ENCODE measurements around the gene MYT1.
"Not testable (repeated sequence)": the region's sequence is repeated elsewhere in the genome, so short reads cannot be mapped to it uniquely, and the experiment has no call there.

MYT1 gene

DNA sequence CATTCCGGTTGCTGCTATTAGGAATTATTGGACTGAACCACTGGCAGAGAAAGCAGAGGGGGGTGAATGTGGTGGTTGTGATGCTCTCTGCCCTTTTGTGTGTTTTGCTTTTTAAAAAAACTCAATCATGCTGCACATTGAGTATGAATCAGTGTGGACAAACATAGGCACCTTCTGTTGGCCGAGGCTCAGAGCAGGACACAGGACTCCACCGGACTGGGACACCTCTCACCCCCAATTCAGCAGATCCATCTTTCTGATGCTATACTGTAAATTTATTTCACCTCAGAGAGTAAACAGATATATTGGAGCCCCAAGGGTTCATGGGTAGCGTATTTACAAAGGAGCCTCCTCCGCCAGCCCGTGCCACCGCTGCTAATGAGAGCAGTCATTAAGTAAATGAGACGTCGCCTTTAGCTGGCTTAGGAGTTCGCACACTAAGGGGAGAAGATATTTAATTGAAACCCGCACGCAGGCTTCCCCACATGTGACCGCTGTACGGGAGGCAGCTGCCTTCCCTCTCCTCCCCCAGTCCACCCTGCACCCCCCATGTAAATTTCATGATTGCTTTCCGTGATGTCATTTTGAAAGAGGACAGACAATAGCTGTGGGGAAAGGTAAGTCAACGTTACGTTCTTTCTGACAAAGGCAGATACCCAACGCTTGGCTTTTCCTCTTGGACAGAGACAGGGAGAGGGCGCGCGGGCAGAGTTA, at the start of gene MYT1:
MYT1 (plus strand) TSS at position 330 of the 714 bp plus-strand sequence. CDS start 34,410 bp downstream, outside the sequence.
- no peak for DNase-seq

DNA sequence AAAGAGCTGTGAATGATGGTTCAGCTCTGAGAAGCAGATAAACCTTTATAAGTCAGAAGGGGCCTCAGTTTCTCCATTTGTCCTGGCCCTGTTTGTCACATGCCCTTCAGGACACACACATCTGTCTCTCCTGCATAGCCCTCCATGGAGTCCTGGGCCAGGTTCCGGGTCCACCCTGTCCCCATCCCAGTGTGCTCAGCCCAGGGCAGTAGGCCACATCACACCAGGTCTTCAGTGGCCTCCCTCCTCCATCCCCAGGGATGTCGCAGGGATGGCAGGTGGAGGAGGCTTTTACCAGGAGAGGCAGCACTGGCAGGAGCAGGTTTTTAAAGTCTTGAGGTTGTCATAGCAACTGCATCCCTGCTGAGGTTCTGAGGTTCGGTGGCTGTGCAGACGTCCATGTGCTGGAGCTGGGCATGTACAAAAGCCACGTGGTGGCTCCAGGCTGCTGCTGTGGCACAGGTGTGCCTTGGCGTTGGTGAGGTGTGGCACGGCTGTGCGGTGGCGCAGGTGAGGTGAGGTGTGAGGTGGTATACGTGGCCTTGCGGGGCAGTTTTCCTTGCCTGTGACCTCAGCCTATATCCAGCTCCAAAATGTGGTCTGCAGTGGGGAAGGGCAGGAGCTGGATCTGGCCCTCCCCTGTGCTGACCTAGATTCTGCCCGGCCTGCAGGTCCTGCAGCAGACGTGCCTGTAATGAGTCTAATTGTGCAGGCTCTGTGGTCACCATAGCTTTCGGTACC, 48.9 kb upstream of the MYT1 start:
- DNase-seq: no peak

DNA sequence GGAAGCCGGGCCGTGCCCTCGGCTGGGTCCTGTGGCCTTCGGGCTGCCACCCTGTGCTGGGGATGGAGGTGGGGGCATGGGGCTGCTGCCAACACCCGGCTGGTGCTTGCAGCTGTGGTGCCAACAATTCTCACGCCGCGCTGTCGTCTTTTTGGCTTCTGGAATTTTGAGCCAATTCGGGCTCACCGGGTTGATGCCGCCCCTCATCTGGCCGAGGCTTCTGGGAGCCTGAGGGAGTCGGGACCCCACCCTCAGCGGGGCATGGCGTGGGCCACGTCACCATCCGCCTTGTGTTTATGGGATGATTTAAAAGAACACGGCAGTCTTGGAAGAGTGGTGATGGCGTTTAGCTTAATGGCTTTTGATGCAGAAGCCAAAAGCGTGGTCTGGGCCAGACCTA, 48.2 kb upstream of the MYT1 start:
- no peak for DNase-seq

DNA sequence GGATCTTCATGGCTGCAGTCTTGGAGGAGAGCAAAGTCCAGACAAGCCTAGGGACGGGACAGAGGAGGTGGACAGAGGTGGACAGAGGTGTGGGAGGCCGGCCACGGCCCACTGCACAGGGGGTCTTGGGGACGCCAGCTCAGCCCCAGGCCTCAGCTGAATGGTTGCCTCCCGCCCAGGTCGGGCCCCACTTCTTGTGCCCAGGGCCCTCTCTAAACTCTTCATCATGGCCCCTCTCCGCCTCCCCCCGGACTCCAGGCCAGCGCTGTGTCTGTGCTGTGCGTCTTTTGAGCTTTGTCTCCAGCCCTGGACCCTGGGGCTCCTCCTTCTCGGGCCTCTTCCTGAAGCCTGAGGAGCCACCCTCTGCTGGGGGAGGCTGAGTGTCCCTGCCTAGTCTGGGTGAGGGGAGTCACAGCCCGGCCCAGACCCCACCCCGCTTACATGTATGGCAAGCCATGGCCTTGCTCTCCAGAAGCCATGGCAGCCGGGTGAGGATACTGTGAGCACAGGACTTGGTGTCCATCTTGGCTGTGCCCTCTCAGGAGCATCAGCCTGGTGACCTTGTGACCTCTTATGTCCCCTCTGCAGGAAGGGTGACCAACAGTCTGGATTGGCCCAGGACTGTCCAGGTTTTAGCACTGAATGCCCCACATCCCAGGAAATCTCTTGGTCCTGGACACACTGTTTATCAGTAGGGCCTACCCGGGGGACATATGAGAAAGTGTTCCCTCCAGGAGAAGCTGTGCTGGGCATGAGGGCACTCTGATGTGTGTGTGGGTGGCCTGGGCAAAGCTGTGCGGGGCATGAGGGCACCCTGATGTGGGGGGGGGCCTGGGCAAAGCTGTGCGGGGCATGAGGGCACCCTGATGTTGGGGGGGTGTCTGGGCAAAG, 47.5 kb upstream of the MYT1 start:
- no peak for DNase-seq

DNA sequence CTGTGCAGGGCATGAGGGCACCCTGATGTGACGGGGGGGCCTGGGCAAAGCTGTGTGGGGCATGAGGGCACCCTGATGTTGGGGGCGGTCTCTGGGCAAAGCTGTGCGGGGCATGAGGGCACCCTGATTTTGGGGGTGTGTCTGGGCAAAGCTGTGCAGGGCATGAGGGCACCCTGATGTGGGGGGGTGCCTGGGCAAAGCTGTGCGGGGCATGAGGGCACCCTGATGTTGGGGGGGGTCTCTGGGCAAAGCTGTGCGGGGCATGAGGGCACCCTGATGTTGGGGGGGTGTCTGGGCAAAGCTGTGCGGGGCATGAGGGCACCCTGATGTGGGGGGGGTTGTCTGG, 46.8 kb upstream of the MYT1 start:
- not testable (repeated sequence) for DNase-seq

DNA sequence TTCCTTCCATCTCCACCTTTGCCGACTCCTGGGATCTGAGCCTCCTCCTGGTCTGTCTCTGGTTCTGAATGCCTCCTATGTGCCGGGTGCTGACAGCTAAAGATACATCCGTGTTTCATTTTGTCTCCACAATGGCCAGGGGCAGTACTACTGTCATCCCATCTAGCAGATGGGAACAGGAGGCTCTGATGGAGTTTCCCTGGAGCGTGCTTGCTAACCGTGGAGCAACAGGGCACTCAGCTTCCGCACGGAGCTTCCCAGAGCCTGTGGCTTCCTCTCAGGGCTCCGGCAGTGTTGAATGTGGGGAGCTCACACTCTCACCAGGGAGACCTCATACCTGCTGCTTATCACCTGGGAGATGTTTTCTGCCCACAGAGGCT, 45.0 kb upstream of the MYT1 start:
- DNase-seq: no peak

DNA sequence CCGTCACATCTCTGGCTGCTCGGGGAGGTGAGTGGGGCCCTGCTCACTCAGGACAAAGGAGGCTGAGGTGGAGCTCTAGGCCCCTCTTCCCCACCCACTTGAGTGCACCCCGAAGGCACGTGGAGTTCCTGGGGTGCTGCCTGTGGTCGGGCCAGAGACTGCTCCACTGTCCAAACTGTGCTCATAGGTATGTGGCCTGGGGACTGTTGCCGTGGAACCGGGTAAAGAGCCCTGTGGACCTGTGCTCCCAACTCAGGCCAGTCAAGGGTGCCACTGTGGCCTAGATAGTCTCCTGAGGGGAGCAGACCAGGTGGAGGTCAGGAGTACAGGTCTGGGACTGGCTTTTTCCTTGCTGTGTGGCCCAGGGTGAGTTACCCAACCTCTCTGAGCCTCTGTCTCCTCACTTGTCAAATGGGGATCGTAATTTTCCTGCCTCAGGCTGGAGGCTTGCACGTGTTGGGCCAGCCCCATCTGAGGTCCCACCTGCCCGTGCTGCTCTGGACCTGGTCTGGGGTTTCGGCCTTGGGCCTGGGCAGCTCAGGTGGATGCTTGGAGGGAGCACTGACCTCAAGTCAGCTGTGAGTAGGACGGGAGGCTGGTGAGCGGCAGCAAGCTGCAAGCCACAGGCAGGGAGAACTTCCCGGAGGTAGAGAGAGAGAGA, 44.4 kb upstream of the MYT1 start:
- DNase-seq: no peak

DNA sequence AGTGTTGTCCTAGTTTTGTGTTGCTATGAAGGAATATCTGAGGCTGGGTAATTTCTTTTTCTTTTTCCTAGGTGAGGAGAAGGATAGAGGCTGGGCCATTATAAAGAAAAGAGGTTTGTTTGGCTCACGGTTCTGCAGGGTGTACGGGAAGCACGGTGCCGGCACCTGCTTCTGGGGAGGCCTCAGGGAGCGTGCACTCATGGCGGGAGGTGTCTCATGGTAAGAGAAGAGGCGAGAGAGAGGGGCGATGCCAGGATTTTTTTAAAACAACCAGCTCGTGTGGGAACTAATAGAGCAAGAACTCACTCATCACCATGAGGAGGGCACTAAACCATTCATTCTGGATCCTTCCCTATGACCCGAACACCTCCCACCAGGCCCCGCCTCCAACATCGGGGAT, 42.7 kb upstream of the MYT1 start:
- DNase-seq: no peak

DNA sequence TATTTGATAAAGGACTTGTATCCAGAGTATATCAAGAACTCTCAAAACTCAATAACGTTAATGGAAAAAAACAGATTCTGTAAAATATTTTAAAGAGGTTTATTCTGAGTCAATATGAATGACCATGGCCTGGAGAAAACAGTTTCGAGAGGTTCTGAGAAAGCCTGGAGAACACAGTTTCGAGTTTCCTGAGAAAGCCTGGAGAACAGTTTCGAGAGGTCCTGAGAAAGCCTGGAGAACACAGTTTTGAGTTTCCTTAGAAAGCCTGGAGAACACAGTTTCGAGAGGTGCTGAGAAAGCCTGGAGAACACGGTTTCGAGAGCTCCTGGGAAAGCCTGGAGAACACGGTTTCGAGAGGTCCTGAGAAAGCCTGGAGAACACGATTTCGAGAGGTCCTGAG, 41.3 kb upstream of the MYT1 start:
- DNase-seq: not testable (repeated sequence)

DNA sequence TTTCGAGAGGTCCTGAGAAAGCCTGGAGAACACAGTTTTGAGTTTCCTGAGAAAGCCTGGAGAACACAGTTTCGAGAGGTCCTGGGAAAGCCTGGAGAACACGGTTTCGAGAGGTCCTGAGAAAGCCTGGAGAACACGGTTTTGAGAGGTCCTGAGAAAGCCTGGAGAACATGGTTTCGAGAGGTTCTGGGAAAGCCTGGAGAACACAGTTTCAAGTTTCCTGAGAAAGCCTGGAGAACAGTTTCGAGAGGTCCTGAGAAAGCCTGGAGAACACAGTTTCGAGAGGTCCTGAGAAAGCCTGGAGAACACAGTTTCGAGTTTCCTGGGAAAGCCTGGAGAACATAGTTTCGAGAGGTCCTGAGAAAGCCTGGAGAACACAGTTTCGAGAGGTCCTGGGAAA, 40.7 kb upstream of the MYT1 start:
- DNase-seq: not testable (repeated sequence)

DNA sequence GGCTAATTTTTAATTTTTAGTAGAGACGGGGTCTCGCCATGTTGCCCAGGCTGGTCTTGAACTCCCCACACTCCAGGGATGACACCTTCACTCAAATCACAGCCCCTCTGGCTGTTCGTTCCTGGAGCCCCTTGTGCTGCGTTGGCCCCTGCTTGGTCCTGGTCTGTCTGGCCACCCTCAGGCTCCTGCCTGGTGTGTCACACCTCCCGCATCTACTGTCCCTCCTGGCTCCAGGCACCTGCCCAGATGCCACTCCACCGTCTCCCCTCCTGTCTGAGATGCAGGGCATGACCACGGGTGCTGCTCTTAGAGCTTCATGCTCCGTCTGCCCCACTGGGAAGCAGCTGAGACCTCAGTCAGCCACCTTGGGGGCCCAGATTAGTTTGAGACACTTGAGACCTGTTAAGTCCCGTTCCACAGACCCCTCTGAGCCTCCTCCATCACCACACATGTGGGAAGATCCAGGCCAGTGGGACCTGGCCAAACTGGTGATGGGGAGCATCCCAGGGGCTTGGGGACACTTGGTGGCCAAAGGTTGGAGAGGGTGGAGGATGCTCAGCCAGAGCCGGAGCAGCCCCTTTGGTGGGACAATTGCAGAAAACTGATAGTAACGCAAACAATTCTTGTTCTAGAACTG, 35.0 kb upstream of the MYT1 start:
- no peak for DNase-seq

DNA sequence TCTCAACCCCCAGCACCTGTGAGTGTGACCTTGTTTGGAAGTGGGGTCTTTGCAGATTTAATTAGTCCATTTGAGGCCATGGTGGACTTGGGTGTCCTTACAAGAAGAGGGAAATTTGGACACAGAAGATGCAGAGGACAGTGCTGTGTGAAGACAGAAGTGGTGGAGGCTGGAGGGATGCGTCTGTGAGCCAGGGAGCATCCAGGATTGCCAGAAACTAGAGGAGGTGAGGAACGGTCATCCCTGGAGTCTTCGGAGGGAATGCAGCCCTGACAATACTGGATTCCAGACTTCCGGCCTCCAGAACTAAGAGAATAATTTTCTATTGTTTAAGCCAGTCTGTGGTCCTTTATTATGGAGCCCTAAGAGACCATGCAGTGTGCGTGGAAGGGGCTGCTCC, 34.0 kb upstream of the MYT1 start:
- DNase-seq: no peak

DNA sequence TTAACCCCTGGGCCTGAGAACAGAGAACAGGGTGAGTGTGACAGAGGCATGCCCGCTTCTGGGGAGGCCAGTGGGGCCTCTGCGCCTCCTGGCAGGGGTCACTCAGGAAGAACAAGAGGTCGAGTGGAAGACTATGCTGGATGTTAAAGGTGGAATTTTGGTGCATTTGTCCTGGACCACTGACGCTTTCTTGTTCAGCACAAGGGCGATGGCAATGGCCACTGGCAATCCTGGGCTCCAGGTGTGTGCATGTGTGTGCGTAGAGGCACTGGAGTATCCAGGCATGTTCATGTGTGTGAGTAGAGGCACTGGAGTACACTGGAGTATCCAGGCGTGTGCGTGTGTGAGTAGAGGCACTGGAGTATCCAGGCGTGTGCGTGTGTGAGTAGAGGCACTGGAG, 33.4 kb upstream of the MYT1 start:
- no peak for DNase-seq

DNA sequence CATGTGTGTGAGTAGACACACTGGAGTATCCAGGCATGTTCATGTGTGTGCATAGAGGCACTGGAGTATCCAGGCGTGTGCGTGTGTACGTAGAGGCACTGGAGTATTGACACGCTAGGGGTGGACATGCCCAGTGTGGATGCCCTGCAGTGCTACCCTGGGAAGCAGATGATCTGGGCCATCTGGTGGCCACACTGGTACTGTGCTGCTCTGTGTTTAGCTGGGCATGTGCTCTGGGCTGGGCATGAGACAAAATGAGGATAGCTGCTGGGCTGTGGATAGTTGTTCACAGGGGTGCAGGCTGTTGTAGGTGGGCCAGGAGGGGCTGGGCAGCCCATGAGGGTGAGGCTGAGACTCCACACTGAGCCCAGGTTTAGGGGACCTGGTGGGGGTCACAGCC, 32.8 kb upstream of the MYT1 start:
- DNase-seq: no peak

DNA sequence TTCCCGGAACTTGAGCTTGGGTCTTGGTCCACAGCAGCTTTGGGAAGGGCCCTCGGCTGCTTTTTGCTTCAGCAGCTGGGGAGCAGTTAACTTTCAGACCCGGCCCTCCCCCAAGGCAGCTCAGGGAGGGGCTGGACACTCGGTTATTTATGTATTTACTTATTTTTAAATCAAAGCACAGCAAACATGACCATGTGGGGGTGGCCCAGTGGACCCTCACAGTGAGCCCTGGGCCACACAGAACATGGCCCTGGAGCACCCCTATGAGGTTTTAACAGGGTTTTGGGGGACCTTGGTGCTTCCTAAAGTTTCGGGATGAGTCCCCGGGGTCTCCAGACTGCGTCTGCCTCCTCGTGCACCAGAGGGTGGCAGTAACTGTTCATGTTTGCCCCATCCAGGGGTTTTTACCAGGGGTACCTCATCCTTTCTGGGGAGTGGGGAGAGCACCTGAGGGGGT, 30.3 kb upstream of the MYT1 start:
- no peak for DNase-seq

DNA sequence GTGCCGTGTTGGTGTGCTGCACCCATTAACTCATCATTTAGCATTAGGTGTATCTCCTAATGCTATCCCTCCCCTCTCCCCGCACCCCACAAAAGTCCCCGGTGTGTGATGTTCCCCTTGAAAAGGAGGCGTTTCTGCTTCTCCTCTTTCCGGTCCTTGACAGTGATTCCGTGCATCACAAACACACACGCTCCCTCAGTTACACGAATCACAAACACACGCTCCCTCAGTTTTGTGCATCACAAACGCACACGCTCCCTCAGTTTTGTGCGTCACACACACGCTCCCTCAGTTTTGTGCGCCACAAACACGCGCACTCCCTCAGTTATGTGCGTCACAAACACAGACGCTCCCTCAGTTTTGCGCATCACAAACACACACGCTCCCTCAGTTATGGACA, 29.5 kb upstream of the MYT1 start:
- not testable (repeated sequence) for DNase-seq

DNA sequence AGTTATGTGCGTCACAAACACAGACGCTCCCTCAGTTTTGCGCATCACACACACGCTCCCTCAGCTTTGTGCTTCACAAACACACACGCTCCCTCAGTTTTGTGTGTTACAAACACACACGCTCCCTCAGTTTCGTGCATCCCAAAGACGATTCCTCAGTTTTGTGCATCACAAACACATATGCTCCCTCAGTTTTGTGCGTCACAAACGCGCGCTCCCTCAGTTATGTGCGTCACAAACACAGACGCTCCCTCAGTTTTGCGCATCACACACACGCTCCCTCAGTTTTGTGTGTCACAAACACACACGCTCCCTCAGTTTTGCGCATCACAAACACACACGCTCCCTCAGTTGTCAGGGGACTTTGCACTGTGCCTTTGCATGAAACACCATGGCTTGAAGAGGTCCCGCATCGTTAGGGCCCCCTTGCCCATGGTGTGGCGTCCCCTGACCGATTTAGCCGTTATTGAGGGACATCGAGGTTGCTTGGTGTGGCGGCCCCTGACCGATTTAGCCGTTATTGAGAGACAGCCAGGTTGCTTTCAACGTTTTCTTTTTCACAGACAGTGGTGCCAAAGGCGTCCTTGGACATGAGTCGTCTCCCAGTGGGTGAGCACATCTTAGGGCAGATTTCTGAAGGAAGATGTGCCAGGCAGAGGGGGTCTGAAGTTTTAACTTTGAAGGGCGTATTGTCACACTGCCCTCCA, 28.1 kb upstream of the MYT1 start:
- no peak for DNase-seq

DNA sequence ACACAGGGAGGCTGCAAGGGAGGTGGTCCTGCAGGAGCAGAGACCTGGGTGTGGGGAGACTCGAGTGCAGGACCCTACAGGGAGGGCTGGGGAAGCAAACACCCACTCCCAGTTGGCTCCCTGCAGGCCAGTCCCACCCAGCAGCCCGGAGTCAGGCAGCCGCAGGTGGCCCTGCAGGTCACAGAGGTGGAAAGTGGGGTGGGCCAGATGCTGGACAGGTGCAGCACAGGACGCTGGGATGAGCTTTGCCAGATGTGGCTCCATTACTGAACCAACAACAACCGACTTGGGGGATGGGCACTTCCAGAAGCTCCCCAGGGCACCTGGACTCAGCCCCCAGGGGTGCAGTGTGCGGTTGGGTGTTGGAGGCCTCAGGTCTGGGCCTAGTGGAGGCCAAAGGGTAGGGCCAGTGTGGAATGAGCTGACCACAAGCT, 26.6 kb upstream of the MYT1 start:
- DNase-seq: no peak

DNA sequence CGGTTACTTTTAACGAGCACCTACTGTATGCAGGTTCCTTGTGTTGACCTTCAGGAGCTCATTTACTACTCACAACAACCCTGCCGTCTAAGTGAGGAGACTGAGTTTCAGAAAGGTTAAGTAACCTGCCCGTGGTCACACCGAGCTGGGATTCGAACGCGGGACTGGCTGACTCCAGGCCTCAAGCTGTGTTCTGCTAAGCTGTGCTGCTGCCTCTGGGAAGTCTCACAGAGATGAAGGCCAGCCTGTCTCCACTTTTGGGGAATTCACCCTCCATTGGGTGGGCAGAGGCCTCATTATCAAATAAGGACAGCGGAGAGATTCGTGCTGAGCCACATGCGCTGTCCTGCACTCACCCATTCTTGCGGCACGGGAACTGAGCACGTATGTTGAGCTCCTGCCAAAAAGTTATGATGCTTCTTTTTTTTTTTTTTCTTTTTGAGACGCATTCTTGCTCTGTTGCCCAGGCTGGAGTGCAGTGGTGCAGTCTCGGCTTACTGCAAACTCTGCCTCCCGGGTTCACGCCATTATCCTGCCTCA, 25.9 kb upstream of the MYT1 start:
- no peak for DNase-seq

DNA sequence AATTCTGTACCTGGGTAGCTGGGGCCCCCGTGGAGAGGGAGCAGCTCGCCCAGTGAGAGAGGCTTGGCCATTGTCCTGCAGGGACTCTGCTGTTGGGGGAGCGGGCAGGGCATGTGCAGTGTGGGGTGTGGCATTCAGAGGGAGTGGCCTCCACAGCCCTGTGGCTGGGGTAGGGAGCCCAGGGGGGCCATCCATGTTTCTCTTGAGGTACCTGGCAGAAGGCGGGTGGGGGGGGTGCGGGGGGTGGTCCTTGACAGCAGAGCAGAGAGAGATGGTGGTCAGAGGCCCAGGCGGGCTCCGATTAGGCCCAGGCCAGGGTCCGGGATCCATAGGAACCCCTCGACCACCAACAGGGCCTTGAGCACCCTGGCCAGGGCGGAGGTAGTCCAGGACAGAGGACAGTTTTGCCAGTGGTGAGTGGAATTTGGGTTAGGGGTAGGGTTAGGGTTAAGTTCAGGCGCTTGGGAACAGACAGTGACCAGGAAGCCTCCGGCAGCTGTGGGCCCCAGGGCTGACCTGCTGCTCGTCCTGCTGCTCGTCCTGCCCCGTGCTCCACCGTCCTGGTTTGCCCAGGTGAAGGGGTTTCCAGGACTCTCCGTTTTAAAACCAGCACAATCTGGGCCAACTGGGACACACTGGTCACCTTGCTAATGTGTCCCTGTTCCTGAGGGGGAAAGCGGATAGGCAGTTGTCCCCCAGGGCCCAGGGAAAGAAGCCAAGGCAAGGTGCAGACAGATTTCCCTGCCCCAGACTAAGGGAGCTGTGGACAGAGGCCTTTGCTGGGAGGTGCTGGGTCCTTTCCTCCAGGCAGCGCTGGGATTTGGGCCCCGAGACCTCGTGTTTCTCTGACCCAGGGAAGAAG, 24.8 kb upstream of the MYT1 start:
- DNase-seq: no peak
